HEK293 (cell line): Measurements from ENCODE around the gene ZNF579.

Experiments used
- CTCF ChIA-PET: fragments of 350-600 bp; formaldehyde crosslinking; extraction: SDS; loops from one replicate; lab custom pipeline; 2021; ENCODE audit warnings: antibody characterized with exemption; lab: Yijun Ruan, JAX
- POLR2A ChIA-PET: fragments of 300-600 bp; formaldehyde crosslinking; extraction: SDS; loops from one replicate; lab custom pipeline; 2020; ENCODE audit warnings: antibody characterized with exemption, inconsistent platforms; lab: Yijun Ruan, JAX
- H3K27ac ChIP-seq: fragments of 200-500 bp; sonication (Bioruptor generic); 2 replicates; pipeline ENCODE4 v1.5.1; 2014; ENCODE audit warnings: low read depth, low read length, control low read depth, inconsistent platforms; ENCODE audit errors: extremely low read depth
- H3K36me3 ChIP-seq, 2 experiments: fragments of 200-500 bp in 1 of 2; sonication (Bioruptor generic) in 1 of 2; 1 replicate in 1 of 2; 2 replicates in 1 of 2; pipeline ENCODE4 v1.5.1; 2014 to 2017; ENCODE audit warnings: inconsistent platforms in 2 of 2, low read length in 2 of 2; ENCODE audit not compliant: control insufficient read depth in 2 of 2, insufficient read depth in 1 of 2
- H3K4me1 ChIP-seq: fragments of 200-500 bp; sonication (Bioruptor generic); 2 replicates; pipeline ENCODE4 v1.5.1; 2014; ENCODE audit warnings: mild to moderate bottlenecking, low read length, inconsistent platforms; ENCODE audit not compliant: control insufficient read depth, insufficient read depth
- H3K4me3 ChIP-seq: 2 replicates; pipeline ENCODE4 v1.5.1; 2011; ENCODE audit warnings: low read depth, mild to moderate bottlenecking, control low read depth, low read length, moderate library complexity
- H3K9me3 ChIP-seq: fragments of 200-500 bp; sonication (Bioruptor generic); 2 replicates; pipeline ENCODE4 v1.5.1; 2014; ENCODE audit warnings: low read depth, low read length, inconsistent platforms; ENCODE audit not compliant: control insufficient read depth, insufficient read depth
- BCL6B ChIP-seq: fragments of 450-650 bp; formaldehyde crosslinking; IDR thresholded peaks from 2 replicates; pipeline ENCODE4 v1.5.1; 2017; ENCODE audit warnings: missing biosample characterization, missing genetic modification characterization
- EGR2 ChIP-seq: fragments of 450-650 bp; formaldehyde crosslinking; IDR thresholded peaks from 2 replicates; pipeline ENCODE4 v1.5.1; 2016; ENCODE audit warnings: low read depth, missing biosample characterization, missing genetic modification characterization
- GLIS1 ChIP-seq: fragments of 450-650 bp; formaldehyde crosslinking; IDR thresholded peaks from 2 replicates; pipeline ENCODE4 v1.5.1; 2016; ENCODE audit warnings: missing biosample characterization, missing genetic modification characterization
- KLF10 ChIP-seq: fragments of 450-650 bp; IDR thresholded peaks from 2 replicates; pipeline ENCODE4 v1.5.1; 2018; ENCODE audit warnings: missing biosample characterization, mild to moderate bottlenecking, missing genetic modification characterization
- KLF9 ChIP-seq: fragments of 450-650 bp; formaldehyde crosslinking; IDR thresholded peaks from 2 replicates; pipeline ENCODE4 v1.5.1; 2016; ENCODE audit warnings: missing biosample characterization, missing genetic modification characterization, low read depth
- TSHZ1 ChIP-seq: fragments of 450-650 bp; formaldehyde crosslinking; IDR thresholded peaks from 2 replicates; pipeline ENCODE4 v1.5.1; 2016; ENCODE audit warnings: missing biosample characterization, missing genetic modification characterization, borderline replicate concordance
- ZBTB17 ChIP-seq: fragments of 450-650 bp; formaldehyde crosslinking; IDR thresholded peaks from 2 replicates; pipeline ENCODE4 v1.5.1; 2016; ENCODE audit warnings: missing biosample characterization, missing genetic modification characterization
- ZNF155 ChIP-seq: fragments of 450-650 bp; formaldehyde crosslinking; IDR thresholded peaks from 2 replicates; pipeline ENCODE4 v1.5.1; 2016; ENCODE audit warnings: missing biosample characterization, missing genetic modification characterization
- ZNF202 ChIP-seq: fragments of 450-650 bp; formaldehyde crosslinking; IDR thresholded peaks from 2 replicates; pipeline ENCODE4 v1.5.1; 2016; ENCODE audit warnings: missing biosample characterization, missing genetic modification characterization, borderline replicate concordance
- ZNF292 ChIP-seq: fragments of 450-650 bp; formaldehyde crosslinking; IDR thresholded peaks from 2 replicates; pipeline ENCODE4 v1.5.1; 2016; ENCODE audit warnings: low read depth, missing biosample characterization, missing genetic modification characterization, borderline replicate concordance
- ZNF335 ChIP-seq: fragments of 450-650 bp; formaldehyde crosslinking; conservative IDR thresholded peaks from 2 replicates; pipeline ENCODE4 v1.5.1; 2016; ENCODE audit warnings: missing biosample characterization, missing genetic modification characterization
- ZNF341 ChIP-seq: fragments of 450-650 bp; formaldehyde crosslinking; IDR thresholded peaks from 2 replicates; pipeline ENCODE4; 2016; ENCODE audit warnings: low read depth, missing biosample characterization, missing genetic modification characterization
- ZNF362 ChIP-seq: fragments of 450-650 bp; formaldehyde crosslinking; IDR thresholded peaks from 2 replicates; pipeline ENCODE4 v1.5.1; 2016; ENCODE audit warnings: missing biosample characterization, missing genetic modification characterization
- ZNF366 ChIP-seq: fragments of 450-650 bp; formaldehyde crosslinking; conservative IDR thresholded peaks from 2 replicates; pipeline ENCODE4 v1.5.1; 2016; ENCODE audit warnings: missing biosample characterization, missing genetic modification characterization
- ZNF398 ChIP-seq: fragments of 450-650 bp; formaldehyde crosslinking; IDR thresholded peaks from 2 replicates; pipeline ENCODE4 v1.5.1; 2017; ENCODE audit warnings: missing biosample characterization, missing genetic modification characterization
- ZNF416 ChIP-seq: fragments of 450-650 bp; formaldehyde crosslinking; IDR thresholded peaks from 2 replicates; pipeline ENCODE4 v1.5.1; 2016; ENCODE audit warnings: missing biosample characterization, missing genetic modification characterization
- ZNF423 ChIP-seq: fragments of 450-650 bp; formaldehyde crosslinking; IDR thresholded peaks from 2 replicates; pipeline ENCODE4 v1.5.1; 2016; ENCODE audit warnings: missing biosample characterization, missing genetic modification characterization
- ZNF600 ChIP-seq: fragments of 450-650 bp; formaldehyde crosslinking; IDR thresholded peaks from 2 replicates; pipeline ENCODE4 v1.5.1; 2016; ENCODE audit warnings: missing biosample characterization, missing genetic modification characterization
- ZNF624 ChIP-seq: fragments of 450-650 bp; formaldehyde crosslinking; IDR thresholded peaks from 2 replicates; pipeline ENCODE4 v1.5.1; 2017; ENCODE audit warnings: missing biosample characterization, missing genetic modification characterization
- ZNF654 ChIP-seq: fragments of 450-650 bp; formaldehyde crosslinking; IDR thresholded peaks from 2 replicates; pipeline ENCODE4 v1.5.1; 2016; ENCODE audit warnings: low read depth, missing biosample characterization, missing genetic modification characterization
- ZNF692 ChIP-seq: fragments of 450-650 bp; formaldehyde crosslinking; IDR thresholded peaks from 2 replicates; pipeline ENCODE4 v1.5.1; 2016; ENCODE audit warnings: missing biosample characterization, missing genetic modification characterization
- ZNF830 ChIP-seq: fragments of 450-650 bp; IDR thresholded peaks from 2 replicates; pipeline ENCODE4 v1.5.0; 2018; ENCODE audit warnings: missing biosample characterization, missing genetic modification characterization, low read depth, mild to moderate bottlenecking, moderate library complexity
- ZSCAN18 ChIP-seq: fragments of 450-650 bp; formaldehyde crosslinking; IDR thresholded peaks from 2 replicates; pipeline ENCODE4 v1.5.1; 2016; ENCODE audit warnings: missing biosample characterization, missing genetic modification characterization
- ZSCAN30 ChIP-seq: fragments of 450-650 bp; IDR thresholded peaks from 2 replicates; pipeline ENCODE4 v1.5.1; 2018; ENCODE audit warnings: missing biosample characterization, mild to moderate bottlenecking, missing genetic modification characterization, moderate library complexity

ZNF579 gene

GRCh38 chr19:55529636-55530234, 50.9 kb downstream of the ZNF579 start (continued):
- TF ChIP-seq TSHZ1 (tag by site-specific recombination) = no peak
- TF ChIP-seq KLF10 (tag by site-specific recombination) = no peak
- no peak for TF ChIP-seq ZNF292 (tag by site-specific recombination)
- TF ChIP-seq ZNF624 (tag by site-specific recombination) = no peak
- TF ChIP-seq ZNF335 = no peak
- no peak for TF ChIP-seq ZNF362 (tag by site-specific recombination)
- no peak for TF ChIP-seq ZNF155
- no peak for TF ChIP-seq ZNF830

- Histone ChIP-seq H3K27ac (no peak overlapping the region), H3K36me3 (no peaks in the 10 kb centered on the region), H3K4me1 (no peaks in the 10 kb centered on the region), H3K9me3 (no peaks in the 10 kb centered on the region), H3K4me3 (no peak overlapping the region)
- ChIA-PET CTCF (interaction anchor here (0.5 to 1.0 kb wide), 3 partner anchors 12 to 78 kb away, joined by 3 to 4 read pairs (median 3); no protein-coding TSS in a partner anchor), POLR2A (no interaction called here)
- TF ChIP-seq ZNF600 (tag by site-specific recombination) (peak; percentile 49; the same call in 1 of the 2 replicates), ZNF366 (tag by site-specific recombination) (peak; percentile 91), ZSCAN30 (tag by site-specific recombination) (no peak), ZNF692 (tag by site-specific recombination) (no peak), ZNF398 (peak; percentile 81), ZNF202 (tag by site-specific recombination) (no peak), ZBTB17 (tag by site-specific recombination) (peak; percentile 75), GLIS1 (tag by site-specific recombination) (peak; percentile 77), ZSCAN18 (0 out of 2 replicates have a peak, but pooled peaks have one; percentile 69), KLF9 (0 out of 2 replicates have a peak, but pooled peaks have one; percentile 13), EGR2 (tag by site-specific recombination) (0 out of 2 replicates have a peak, but pooled peaks have one; percentile 4), ZNF416 (tag by site-specific recombination) (no peak), ZNF423 (tag by site-specific recombination) (0 out of 2 replicates have a peak, but pooled peaks have one; percentile 6), BCL6B (tag by site-specific recombination) (0 out of 2 replicates have a peak, but pooled peaks have one; percentile 19), ZNF341 (peak; percentile 32; the same call in 1 of the 2 replicates), ZNF654 (tag by site-specific recombination) (no peak)
Observed at GRCh38 chr19:55528030-55528803, 52.4 kb downstream of the ZNF579 start.
